HCT116 (cell line): ENCODE results near the gene NAP1L1.

Source experiments
- CEBPB ChIP-seq: IDR thresholded peaks from 2 replicates; pipeline ENCODE4 v1.6.1; 2012; ENCODE audit warnings: low read depth
- EZH2 ChIP-seq: fragments of 200-600 bp; sonication (generic); IDR thresholded peaks from 2 replicates; pipeline ENCODE4 v1.6.1; 2017; ENCODE audit warnings: antibody characterized with exemption, mixed run types
- POLR2A ChIP-seq: IDR thresholded peaks from 2 replicates; pipeline ENCODE4 v1.7.0; 2011; ENCODE audit warnings: borderline replicate concordance; ENCODE audit not compliant: insufficient read depth, insufficient read length; ENCODE audit errors: extremely low read depth
- RAD21 ChIP-seq: IDR thresholded peaks from 2 replicates; pipeline ENCODE4 v1.6.1; 2012; ENCODE audit warnings: low read depth, mild to moderate bottlenecking
- SRF ChIP-seq: IDR thresholded peaks from 2 replicates; pipeline ENCODE4 v1.6.1; 2012; ENCODE audit warnings: low read depth
- ZNF274 ChIP-seq: fragments of 200-500 bp; sonication (Bioruptor generic); IDR thresholded peaks from 2 replicates; pipeline ENCODE4 v1.6.1; 2014; ENCODE audit warnings: mild to moderate bottlenecking, low read depth, low read length, inconsistent platforms
- TF ChIP-seq, protein P1 (sequence below), 3 experiments: fragments of 200-600 bp in 1 of 3; sonication (generic) in 1 of 3; IDR thresholded peaks in 2 of 3; conservative IDR thresholded peaks in 1 of 3; 2 replicates each; pipeline ENCODE4 v1.5.1; 2012 to 2017; ENCODE audit warnings: low read depth in 2 of 3, low read length in 2 of 3, antibody characterized with exemption in 1 of 3, borderline replicate concordance in 1 of 3, control low read depth in 1 of 3, mild to moderate bottlenecking in 1 of 3, mixed read lengths in 1 of 3, mixed run types in 1 of 3, moderate library complexity in 1 of 3; ENCODE audit not compliant: insufficient read depth in 1 of 3
- TF ChIP-seq, protein P2 (sequence below): IDR thresholded peaks from 2 replicates; pipeline ENCODE4 v1.6.1; 2012; ENCODE audit warnings: low read depth
- TF ChIP-seq, protein P3 (sequence below): IDR thresholded peaks from 2 replicates; pipeline ENCODE4 v1.6.1; 2011; ENCODE audit warnings: mild to moderate bottlenecking, low read length, moderate library complexity; ENCODE audit not compliant: insufficient replicate concordance; ENCODE audit errors: extremely low read depth
- TF ChIP-seq, protein P4 (sequence below): IDR thresholded peaks from 2 replicates; pipeline ENCODE4 v1.6.1; 2012

DNA sequence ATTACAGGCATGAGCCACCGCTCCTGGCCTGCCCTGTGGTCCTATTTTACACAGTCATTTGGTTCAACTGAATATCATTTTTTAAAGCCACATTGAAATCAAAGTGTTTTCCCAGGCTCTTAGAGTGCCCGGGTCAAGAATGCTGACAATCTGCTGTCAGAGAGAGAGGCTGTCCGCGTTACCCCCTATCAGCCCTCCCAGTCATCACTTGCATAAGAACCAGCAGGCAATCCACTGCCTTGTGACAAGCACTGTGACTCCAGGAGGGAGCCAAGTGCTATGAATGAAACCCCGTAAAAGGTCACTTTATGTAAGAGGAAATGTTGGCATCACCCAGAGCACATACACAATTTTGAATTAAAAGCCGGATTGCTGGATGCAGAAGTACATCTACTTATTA is 66.4 kb downstream of the NAP1L1 start:
- TF ChIP-seq, protein P1, sequence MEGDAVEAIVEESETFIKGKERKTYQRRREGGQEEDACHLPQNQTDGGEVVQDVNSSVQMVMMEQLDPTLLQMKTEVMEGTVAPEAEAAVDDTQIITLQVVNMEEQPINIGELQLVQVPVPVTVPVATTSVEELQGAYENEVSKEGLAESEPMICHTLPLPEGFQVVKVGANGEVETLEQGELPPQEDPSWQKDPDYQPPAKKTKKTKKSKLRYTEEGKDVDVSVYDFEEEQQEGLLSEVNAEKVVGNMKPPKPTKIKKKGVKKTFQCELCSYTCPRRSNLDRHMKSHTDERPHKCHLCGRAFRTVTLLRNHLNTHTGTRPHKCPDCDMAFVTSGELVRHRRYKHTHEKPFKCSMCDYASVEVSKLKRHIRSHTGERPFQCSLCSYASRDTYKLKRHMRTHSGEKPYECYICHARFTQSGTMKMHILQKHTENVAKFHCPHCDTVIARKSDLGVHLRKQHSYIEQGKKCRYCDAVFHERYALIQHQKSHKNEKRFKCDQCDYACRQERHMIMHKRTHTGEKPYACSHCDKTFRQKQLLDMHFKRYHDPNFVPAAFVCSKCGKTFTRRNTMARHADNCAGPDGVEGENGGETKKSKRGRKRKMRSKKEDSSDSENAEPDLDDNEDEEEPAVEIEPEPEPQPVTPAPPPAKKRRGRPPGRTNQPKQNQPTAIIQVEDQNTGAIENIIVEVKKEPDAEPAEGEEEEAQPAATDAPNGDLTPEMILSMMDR (IDR thresholded peaks at IDR 0.05 in 2 of 3, conservative IDR thresholded peaks at IDR 0.05 in 1 of 3; ENCODE audit: borderline replicate concordance in 1 of 3, insufficient read depth in 1 of 3, low read depth in 2 of 3, low read length in 2 of 3) = no peak
- TF ChIP-seq EZH2 (no peak), SRF (no peak), POLR2A (no peak), CEBPB (0 out of 2 replicates have a peak, but pooled peaks have one; percentile 20), ZNF274 (no peak), RAD21 (no peak)
- TF ChIP-seq, protein P2, sequence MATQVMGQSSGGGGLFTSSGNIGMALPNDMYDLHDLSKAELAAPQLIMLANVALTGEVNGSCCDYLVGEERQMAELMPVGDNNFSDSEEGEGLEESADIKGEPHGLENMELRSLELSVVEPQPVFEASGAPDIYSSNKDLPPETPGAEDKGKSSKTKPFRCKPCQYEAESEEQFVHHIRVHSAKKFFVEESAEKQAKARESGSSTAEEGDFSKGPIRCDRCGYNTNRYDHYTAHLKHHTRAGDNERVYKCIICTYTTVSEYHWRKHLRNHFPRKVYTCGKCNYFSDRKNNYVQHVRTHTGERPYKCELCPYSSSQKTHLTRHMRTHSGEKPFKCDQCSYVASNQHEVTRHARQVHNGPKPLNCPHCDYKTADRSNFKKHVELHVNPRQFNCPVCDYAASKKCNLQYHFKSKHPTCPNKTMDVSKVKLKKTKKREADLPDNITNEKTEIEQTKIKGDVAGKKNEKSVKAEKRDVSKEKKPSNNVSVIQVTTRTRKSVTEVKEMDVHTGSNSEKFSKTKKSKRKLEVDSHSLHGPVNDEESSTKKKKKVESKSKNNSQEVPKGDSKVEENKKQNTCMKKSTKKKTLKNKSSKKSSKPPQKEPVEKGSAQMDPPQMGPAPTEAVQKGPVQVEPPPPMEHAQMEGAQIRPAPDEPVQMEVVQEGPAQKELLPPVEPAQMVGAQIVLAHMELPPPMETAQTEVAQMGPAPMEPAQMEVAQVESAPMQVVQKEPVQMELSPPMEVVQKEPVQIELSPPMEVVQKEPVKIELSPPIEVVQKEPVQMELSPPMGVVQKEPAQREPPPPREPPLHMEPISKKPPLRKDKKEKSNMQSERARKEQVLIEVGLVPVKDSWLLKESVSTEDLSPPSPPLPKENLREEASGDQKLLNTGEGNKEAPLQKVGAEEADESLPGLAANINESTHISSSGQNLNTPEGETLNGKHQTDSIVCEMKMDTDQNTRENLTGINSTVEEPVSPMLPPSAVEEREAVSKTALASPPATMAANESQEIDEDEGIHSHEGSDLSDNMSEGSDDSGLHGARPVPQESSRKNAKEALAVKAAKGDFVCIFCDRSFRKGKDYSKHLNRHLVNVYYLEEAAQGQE = no peak
- TF ChIP-seq, protein P3, sequence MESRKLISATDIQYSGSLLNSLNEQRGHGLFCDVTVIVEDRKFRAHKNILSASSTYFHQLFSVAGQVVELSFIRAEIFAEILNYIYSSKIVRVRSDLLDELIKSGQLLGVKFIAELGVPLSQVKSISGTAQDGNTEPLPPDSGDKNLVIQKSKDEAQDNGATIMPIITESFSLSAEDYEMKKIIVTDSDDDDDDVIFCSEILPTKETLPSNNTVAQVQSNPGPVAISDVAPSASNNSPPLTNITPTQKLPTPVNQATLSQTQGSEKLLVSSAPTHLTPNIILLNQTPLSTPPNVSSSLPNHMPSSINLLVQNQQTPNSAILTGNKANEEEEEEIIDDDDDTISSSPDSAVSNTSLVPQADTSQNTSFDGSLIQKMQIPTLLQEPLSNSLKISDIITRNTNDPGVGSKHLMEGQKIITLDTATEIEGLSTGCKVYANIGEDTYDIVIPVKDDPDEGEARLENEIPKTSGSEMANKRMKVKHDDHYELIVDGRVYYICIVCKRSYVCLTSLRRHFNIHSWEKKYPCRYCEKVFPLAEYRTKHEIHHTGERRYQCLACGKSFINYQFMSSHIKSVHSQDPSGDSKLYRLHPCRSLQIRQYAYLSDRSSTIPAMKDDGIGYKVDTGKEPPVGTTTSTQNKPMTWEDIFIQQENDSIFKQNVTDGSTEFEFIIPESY = no peak
- TF ChIP-seq, protein P4, sequence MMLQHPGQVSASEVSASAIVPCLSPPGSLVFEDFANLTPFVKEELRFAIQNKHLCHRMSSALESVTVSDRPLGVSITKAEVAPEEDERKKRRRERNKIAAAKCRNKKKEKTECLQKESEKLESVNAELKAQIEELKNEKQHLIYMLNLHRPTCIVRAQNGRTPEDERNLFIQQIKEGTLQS = no peak
